ENCODE results near the gene TSG101.

The TSG101 gene

DNA sequence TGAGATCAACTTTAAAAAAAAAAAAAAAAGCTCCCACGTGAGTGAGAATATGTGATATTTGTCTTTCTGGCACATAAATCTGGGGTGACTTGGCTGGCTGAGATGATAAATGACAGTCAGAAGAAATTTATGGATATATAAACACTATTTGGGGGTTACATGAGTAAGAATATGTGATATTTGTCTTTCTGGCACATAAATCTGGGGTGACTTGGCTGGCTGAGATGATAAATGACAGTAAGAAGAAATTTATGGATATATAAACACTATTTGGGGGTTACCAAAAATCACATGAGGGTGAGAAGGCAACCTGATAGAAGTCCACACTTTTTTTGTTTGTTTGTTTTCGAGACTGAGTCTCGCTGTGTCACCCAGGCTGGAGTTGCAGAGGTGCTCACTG lies 6.6 kb upstream of the TSG101 start:
- H3K4me1 ChIP-seq (ENCODE audit: control insufficient read depth in 1 of 2, insufficient read depth in 2 of 2, low read length in 2 of 2): no peaks in the 10 kb centered on the region
- no peak overlapping the region for H3K9ac ChIP-seq (ENCODE audit: low read depth in 1 of 2, low read length in 2 of 2)
- H3K36me3 ChIP-seq (ENCODE audit: control insufficient read depth in 1 of 2, insufficient read depth in 2 of 2, low read length in 2 of 2): peaks cover 0 to 17% of the 10 kb centered on the region in 2 donors
- H3K9me3 ChIP-seq (ENCODE audit: control insufficient read depth in 1 of 2, low read length in 2 of 2): no peaks in the 10 kb centered on the region
- H3K27ac ChIP-seq (ENCODE audit: low read depth, low read length): no peak overlapping the region
- no peak overlapping the region for H3K4me3 ChIP-seq (ENCODE audit: low read depth in 1 of 2, low read length in 2 of 2)
- no peaks in the 10 kb centered on the region for H3K27me3 ChIP-seq (ENCODE audit: control insufficient read depth in 1 of 2, insufficient read depth in 2 of 2, low read length in 2 of 2)

DNA sequence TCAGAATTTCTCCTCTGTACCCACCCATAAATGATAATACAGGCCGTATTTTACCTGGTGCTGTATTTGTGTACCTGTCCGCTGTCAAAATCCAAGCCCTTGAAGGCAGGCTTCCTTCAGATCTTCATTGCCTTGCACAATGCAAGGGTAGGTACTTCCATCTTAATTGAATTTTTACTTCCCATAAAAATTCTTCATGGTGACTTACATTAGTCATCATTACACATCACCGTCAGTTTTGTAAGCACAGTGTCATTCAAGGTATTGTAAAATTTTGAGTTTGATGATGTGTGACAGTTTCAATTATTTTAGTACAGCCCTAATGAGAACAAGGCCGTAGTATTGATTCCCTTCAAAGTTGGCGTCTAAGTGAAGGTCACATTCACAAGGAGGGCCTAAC lies 770 bp upstream of the TSG101 start:
- Histone ChIP-seq H3K4me3 (ENCODE audit: low read depth in 1 of 2, low read length in 2 of 2) (peak overlapping the region; percentile 81 to 92), H3K36me3 (ENCODE audit: control insufficient read depth in 1 of 2, insufficient read depth in 2 of 2, low read length in 2 of 2) (no peaks in the 10 kb centered on the region), H3K9me3 (ENCODE audit: control insufficient read depth in 1 of 2, low read length in 2 of 2) (no peaks in the 10 kb centered on the region), H3K9ac (ENCODE audit: low read depth in 1 of 2, low read length in 2 of 2) (peak overlapping the region; percentile 87 to 96), H3K27me3 (ENCODE audit: control insufficient read depth in 1 of 2, insufficient read depth in 2 of 2, low read length in 2 of 2) (no peaks in the 10 kb centered on the region), H3K4me1 (ENCODE audit: control insufficient read depth in 1 of 2, insufficient read depth in 2 of 2, low read length in 2 of 2) (peaks cover 11 to 25% of the 10 kb centered on the region in 2 donors), H3K27ac (ENCODE audit: low read depth, low read length) (peak overlapping the region; percentile 96)

DNA sequence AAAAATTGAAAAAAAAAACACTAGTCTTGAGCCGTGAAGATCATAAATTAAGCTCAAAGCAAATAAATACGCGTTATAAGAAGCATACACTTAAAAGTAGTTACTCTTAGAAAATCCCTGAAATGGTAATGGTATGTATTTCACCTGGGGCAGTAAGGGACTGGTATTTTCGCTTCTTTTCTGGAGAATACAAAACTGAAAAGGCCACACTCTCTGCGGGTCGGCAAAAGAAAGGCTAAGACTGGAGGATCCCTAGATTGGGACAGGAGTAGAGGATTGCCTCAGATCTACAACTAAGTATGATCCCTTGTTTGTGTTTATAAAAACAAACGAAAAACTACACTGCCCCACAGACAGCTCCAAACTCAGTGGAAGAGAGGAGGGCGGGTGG lies 617 bp downstream of the TSG101 start:
- Histone ChIP-seq H3K4me1 (ENCODE audit: control insufficient read depth in 1 of 2, insufficient read depth in 2 of 2, low read length in 2 of 2) (peaks cover 12 to 29% of the 10 kb centered on the region in 2 donors), H3K9ac (ENCODE audit: low read depth in 1 of 2, low read length in 2 of 2) (peak overlapping the region; percentile 87 to 96), H3K27ac (ENCODE audit: low read depth, low read length) (peak overlapping the region; percentile 96), H3K4me3 (ENCODE audit: low read depth in 1 of 2, low read length in 2 of 2) (peak overlapping the region; percentile 81 to 92), H3K36me3 (ENCODE audit: control insufficient read depth in 1 of 2, insufficient read depth in 2 of 2, low read length in 2 of 2) (no peaks in the 10 kb centered on the region), H3K27me3 (ENCODE audit: control insufficient read depth in 1 of 2, insufficient read depth in 2 of 2, low read length in 2 of 2) (no peaks in the 10 kb centered on the region), H3K9me3 (ENCODE audit: control insufficient read depth in 1 of 2, low read length in 2 of 2) (no peaks in the 10 kb centered on the region)

DNA sequence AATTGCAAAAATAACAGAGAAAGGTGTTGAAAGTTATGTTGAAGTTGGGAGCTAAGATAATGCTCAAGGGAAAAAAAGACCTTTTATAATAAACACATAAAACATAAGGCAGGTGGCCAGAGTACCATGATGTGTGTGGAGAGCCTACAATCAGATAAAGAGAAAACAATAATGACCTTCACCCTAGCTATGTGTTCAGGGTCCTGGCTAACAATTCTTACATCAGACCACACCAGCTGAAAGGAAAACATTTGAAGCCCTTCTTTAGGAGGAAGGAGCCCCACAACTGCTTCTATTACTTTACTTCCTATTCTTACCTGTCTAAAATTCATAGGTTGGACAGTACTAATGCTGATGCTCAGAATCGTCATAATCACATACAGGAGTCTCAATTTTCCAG lies 2.5 kb downstream of the TSG101 start:
- no peak overlapping the region for H3K9ac ChIP-seq (ENCODE audit: low read depth in 1 of 2, low read length in 2 of 2)

GRCh38 chr11:18523084-18523483 lies 3.7 kb downstream of the TSG101 start:
- H3K27ac ChIP-seq (ENCODE audit: low read depth, low read length): no peak overlapping the region
- H3K4me3 ChIP-seq (ENCODE audit: low read depth in 1 of 2, low read length in 2 of 2): no peak overlapping the region
- peaks cover 0 to 10% of the 10 kb centered on the region in 2 donors for H3K36me3 ChIP-seq (ENCODE audit: control insufficient read depth in 1 of 2, insufficient read depth in 2 of 2, low read length in 2 of 2)
- no peak overlapping the region for H3K9ac ChIP-seq (ENCODE audit: low read depth in 1 of 2, low read length in 2 of 2)
- no peaks in the 10 kb centered on the region for H3K27me3 ChIP-seq (ENCODE audit: control insufficient read depth in 1 of 2, insufficient read depth in 2 of 2, low read length in 2 of 2)
- no peaks in the 10 kb centered on the region for H3K9me3 ChIP-seq (ENCODE audit: control insufficient read depth in 1 of 2, low read length in 2 of 2)
- peaks cover 12 to 29% of the 10 kb centered on the region in 2 donors for H3K4me1 ChIP-seq (ENCODE audit: control insufficient read depth in 1 of 2, insufficient read depth in 2 of 2, low read length in 2 of 2)

More for the DNA sequence above, 2.5 kb downstream of the TSG101 start:
- H3K36me3 ChIP-seq (ENCODE audit: control insufficient read depth in 1 of 2, insufficient read depth in 2 of 2, low read length in 2 of 2): no peaks in the 10 kb centered on the region
- H3K9me3 ChIP-seq (ENCODE audit: control insufficient read depth in 1 of 2, low read length in 2 of 2): no peaks in the 10 kb centered on the region
- peaks cover 12 to 29% of the 10 kb centered on the region in 2 donors for H3K4me1 ChIP-seq (ENCODE audit: control insufficient read depth in 1 of 2, insufficient read depth in 2 of 2, low read length in 2 of 2)
- H3K27ac ChIP-seq (ENCODE audit: low read depth, low read length): no peak overlapping the region
- H3K4me3 ChIP-seq (ENCODE audit: low read depth in 1 of 2, low read length in 2 of 2): no peak overlapping the region
- H3K27me3 ChIP-seq (ENCODE audit: control insufficient read depth in 1 of 2, insufficient read depth in 2 of 2, low read length in 2 of 2): no peaks in the 10 kb centered on the region

DNA sequence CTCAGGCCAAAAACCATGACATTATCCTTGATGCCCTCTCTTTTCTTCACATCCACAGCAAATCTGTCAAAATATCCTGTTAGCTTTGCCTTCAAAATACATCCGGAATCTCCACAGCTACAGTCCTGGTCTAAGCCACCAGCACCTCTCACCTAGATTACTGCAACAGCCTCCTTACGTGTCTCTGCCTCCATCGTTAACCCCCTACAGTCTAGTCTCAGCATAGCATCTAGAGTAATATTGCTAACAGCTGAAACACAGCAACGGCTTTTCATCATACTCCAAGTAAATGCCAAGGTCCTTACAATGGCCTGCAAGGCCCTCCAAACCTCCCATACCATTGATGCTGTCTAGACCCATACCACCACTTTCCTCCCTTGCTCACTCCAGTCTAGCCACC lies 4.4 kb downstream of the TSG101 start:
- Histone ChIP-seq H3K9ac (ENCODE audit: low read depth in 1 of 2, low read length in 2 of 2) (no peak overlapping the region), H3K4me3 (ENCODE audit: low read depth in 1 of 2, low read length in 2 of 2) (no peak overlapping the region), H3K27me3 (ENCODE audit: control insufficient read depth in 1 of 2, insufficient read depth in 2 of 2, low read length in 2 of 2) (no peaks in the 10 kb centered on the region), H3K27ac (ENCODE audit: low read depth, low read length) (no peak overlapping the region), H3K9me3 (ENCODE audit: control insufficient read depth in 1 of 2, low read length in 2 of 2) (no peaks in the 10 kb centered on the region), H3K4me1 (ENCODE audit: control insufficient read depth in 1 of 2, insufficient read depth in 2 of 2, low read length in 2 of 2) (peaks cover 12 to 22% of the 10 kb centered on the region in 2 donors), H3K36me3 (ENCODE audit: control insufficient read depth in 1 of 2, insufficient read depth in 2 of 2, low read length in 2 of 2) (peaks cover 0 to 14% of the 10 kb centered on the region in 2 donors)

- H3K27me3 ChIP-seq (ENCODE audit: control insufficient read depth in 1 of 2, insufficient read depth in 2 of 2, low read length in 2 of 2): no peaks in the 10 kb centered on the region
- H3K9me3 ChIP-seq (ENCODE audit: control insufficient read depth in 1 of 2, low read length in 2 of 2): no peaks in the 10 kb centered on the region
- H3K27ac ChIP-seq (ENCODE audit: low read depth, low read length): no peak overlapping the region
- H3K36me3 ChIP-seq (ENCODE audit: control insufficient read depth in 1 of 2, insufficient read depth in 2 of 2, low read length in 2 of 2): peaks cover 0 to 20% of the 10 kb centered on the region in 2 donors
- H3K4me3 ChIP-seq (ENCODE audit: low read depth in 1 of 2, low read length in 2 of 2): no peak overlapping the region
- no peak overlapping the region for H3K9ac ChIP-seq (ENCODE audit: low read depth in 1 of 2, low read length in 2 of 2)
- H3K4me1 ChIP-seq (ENCODE audit: control insufficient read depth in 1 of 2, insufficient read depth in 2 of 2, low read length in 2 of 2): peaks cover 12 to 21% of the 10 kb centered on the region in 2 donors
Measured at GRCh38 chr11:18521122-18521521, 5.6 kb downstream of the TSG101 start.

DNA sequence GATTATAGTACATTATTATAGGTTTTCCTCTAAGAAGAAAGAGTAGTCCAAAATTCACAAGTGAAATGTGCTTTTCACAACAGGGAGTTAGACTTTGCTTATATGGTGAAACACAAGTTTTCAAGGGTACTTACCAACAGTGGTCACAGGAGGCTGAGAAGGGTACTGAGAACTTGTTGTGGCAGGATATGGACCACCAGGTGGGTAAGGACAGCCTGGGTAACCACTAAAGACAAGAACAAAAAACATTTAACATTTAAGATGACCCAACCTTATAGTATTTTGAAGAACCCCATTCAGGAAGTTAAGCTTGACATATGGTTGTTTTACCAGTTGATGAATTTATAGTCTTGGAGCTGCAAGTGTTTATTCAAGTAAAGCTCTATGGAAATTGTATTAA lies 24.4 kb downstream of the TSG101 start:
- no peak overlapping the region for H3K27ac ChIP-seq (ENCODE audit: low read depth, low read length)
- H3K9me3 ChIP-seq (ENCODE audit: control insufficient read depth in 1 of 2, low read length in 2 of 2): no peaks in the 10 kb centered on the region
- peaks cover 28 to 50% of the 10 kb centered on the region in 2 donors for H3K36me3 ChIP-seq (ENCODE audit: control insufficient read depth in 1 of 2, insufficient read depth in 2 of 2, low read length in 2 of 2)
- H3K9ac ChIP-seq (ENCODE audit: low read depth in 1 of 2, low read length in 2 of 2): no peak overlapping the region
- H3K4me3 ChIP-seq (ENCODE audit: low read depth in 1 of 2, low read length in 2 of 2): no peak overlapping the region
- no peaks in the 10 kb centered on the region for H3K4me1 ChIP-seq (ENCODE audit: control insufficient read depth in 1 of 2, insufficient read depth in 2 of 2, low read length in 2 of 2)
- H3K27me3 ChIP-seq (ENCODE audit: control insufficient read depth in 1 of 2, insufficient read depth in 2 of 2, low read length in 2 of 2): no peaks in the 10 kb centered on the region

DNA sequence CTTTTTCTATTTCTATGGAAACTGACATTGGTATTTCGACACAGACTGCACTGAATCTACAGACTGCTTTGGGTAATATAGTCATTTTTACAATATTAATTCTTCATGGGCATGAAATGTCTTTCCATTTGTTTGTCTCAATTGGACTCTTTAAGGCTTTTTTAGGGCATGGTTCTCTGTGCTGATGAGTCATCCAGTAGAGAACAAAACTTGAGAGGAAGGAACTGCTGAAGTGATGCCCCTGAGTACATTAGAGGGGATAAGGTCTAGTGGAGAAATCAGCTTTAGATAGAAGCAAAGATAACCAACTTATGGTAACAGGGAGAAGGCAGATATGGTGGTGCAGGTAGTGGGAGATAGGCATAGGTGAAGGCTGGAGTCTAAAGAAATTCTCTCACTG lies 25.1 kb downstream of the TSG101 start:
- Histone ChIP-seq H3K4me1 (ENCODE audit: control insufficient read depth in 1 of 2, insufficient read depth in 2 of 2, low read length in 2 of 2) (no peaks in the 10 kb centered on the region), H3K9ac (ENCODE audit: low read depth in 1 of 2, low read length in 2 of 2) (no peak overlapping the region), H3K9me3 (ENCODE audit: control insufficient read depth in 1 of 2, low read length in 2 of 2) (no peaks in the 10 kb centered on the region), H3K27me3 (ENCODE audit: control insufficient read depth in 1 of 2, insufficient read depth in 2 of 2, low read length in 2 of 2) (no peaks in the 10 kb centered on the region), H3K36me3 (ENCODE audit: control insufficient read depth in 1 of 2, insufficient read depth in 2 of 2, low read length in 2 of 2) (peaks cover 28 to 49% of the 10 kb centered on the region in 2 donors), H3K27ac (ENCODE audit: low read depth, low read length) (no peak overlapping the region), H3K4me3 (ENCODE audit: low read depth in 1 of 2, low read length in 2 of 2) (no peak overlapping the region)

- no peak overlapping the region for H3K4me3 ChIP-seq (ENCODE audit: low read depth in 1 of 2, low read length in 2 of 2)
- H3K9ac ChIP-seq (ENCODE audit: low read depth in 1 of 2, low read length in 2 of 2): no peak overlapping the region
- no peaks in the 10 kb centered on the region for H3K9me3 ChIP-seq (ENCODE audit: control insufficient read depth in 1 of 2, low read length in 2 of 2)
- H3K27me3 ChIP-seq (ENCODE audit: control insufficient read depth in 1 of 2, insufficient read depth in 2 of 2, low read length in 2 of 2): no peaks in the 10 kb centered on the region
- peaks cover 2 to 9% of the 10 kb centered on the region in 2 donors for H3K4me1 ChIP-seq (ENCODE audit: control insufficient read depth in 1 of 2, insufficient read depth in 2 of 2, low read length in 2 of 2)
- no peak overlapping the region for H3K27ac ChIP-seq (ENCODE audit: low read depth, low read length)
- H3K36me3 ChIP-seq (ENCODE audit: control insufficient read depth in 1 of 2, insufficient read depth in 2 of 2, low read length in 2 of 2): peaks cover 17 to 42% of the 10 kb centered on the region in 2 donors
Measured at GRCh38 chr11:18498039-18498438, 28.7 kb downstream of the TSG101 start.

DNA sequence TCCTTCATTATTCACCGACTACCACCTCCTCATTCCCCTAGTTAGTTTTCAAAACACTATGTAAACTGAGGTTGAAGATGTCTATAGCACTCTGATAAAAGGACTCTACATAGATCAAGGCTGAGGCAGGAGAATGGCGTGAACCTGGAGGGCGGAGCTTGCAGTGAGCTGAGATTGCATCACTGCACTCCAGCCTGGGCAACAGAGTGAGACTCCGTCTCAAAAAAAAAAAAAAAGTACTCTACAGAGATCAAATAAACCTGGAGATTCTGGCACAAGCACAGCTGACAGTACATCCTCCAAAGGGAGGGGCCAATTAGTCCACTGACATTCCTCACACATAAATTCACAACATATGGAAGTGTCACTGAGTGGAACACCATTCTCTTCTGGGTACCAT lies 31.0 kb downstream of the TSG101 start:
- Histone ChIP-seq H3K36me3 (ENCODE audit: control insufficient read depth in 1 of 2, insufficient read depth in 2 of 2, low read length in 2 of 2) (peaks cover 0 to 24% of the 10 kb centered on the region in 2 donors), H3K9ac (ENCODE audit: low read depth in 1 of 2, low read length in 2 of 2) (no peak overlapping the region), H3K4me3 (ENCODE audit: low read depth in 1 of 2, low read length in 2 of 2) (no peak overlapping the region), H3K9me3 (ENCODE audit: control insufficient read depth in 1 of 2, low read length in 2 of 2) (no peaks in the 10 kb centered on the region), H3K27ac (ENCODE audit: low read depth, low read length) (no peak overlapping the region), H3K27me3 (ENCODE audit: control insufficient read depth in 1 of 2, insufficient read depth in 2 of 2, low read length in 2 of 2) (no peaks in the 10 kb centered on the region), H3K4me1 (ENCODE audit: control insufficient read depth in 1 of 2, insufficient read depth in 2 of 2, low read length in 2 of 2) (peaks cover 16 to 26% of the 10 kb centered on the region in 2 donors)
